ENCODE measurements around the gene ADSS1. TPM values are rescaled to one million over a fixed set of nuclear protein-coding genes. Genes with fewer than 3 reads are reported as not detected.

The ADSS1 gene
- total RNA-seq, 1 experiment from 2014 or later = 0.34 TPM

GRCh38 chr14:104753528-104754212 lies 29.6 kb downstream of the ADSS1 start:
- Histone ChIP-seq H3K27ac (peak overlapping the region; percentile 67), H3K36me3 (peaks cover 52% of the 10 kb centered on the region), H3K27me3 (replicated peaks) (no peaks in the 10 kb centered on the region), H3K4me1 (replicated peaks) (peaks cover 14% of the 10 kb centered on the region), H3K9me3 (replicated peaks) (peaks cover 5% of the 10 kb centered on the region), H3K4me3 (peak overlapping the region; percentile 88)
- no peak for DNase-seq (ENCODE audit: low read depth in 1 of 2, low spot score in 2 of 2)

GRCh38 chr14:104754213-104754851 lies 30.3 kb downstream of the ADSS1 start:
- Histone ChIP-seq H3K4me3 (peak overlapping the region; percentile 88), H3K27ac (no peak overlapping the region), H3K4me1 (replicated peaks) (peaks cover 14% of the 10 kb centered on the region), H3K36me3 (peaks cover 59% of the 10 kb centered on the region), H3K9me3 (replicated peaks) (peaks cover 5% of the 10 kb centered on the region), H3K27me3 (replicated peaks) (no peaks in the 10 kb centered on the region)
- DNase-seq (ENCODE audit: low read depth in 1 of 2, low spot score in 2 of 2) = no peak

GRCh38 chr14:104755621-104756020 lies 31.6 kb downstream of the ADSS1 start:
- peaks cover 5% of the 10 kb centered on the region for H3K9me3 ChIP-seq (replicated peaks)
- no peaks in the 10 kb centered on the region for H3K27me3 ChIP-seq (replicated peaks)
- no peak overlapping the region for H3K27ac ChIP-seq
- no peak for DNase-seq (ENCODE audit: low read depth in 1 of 2, low spot score in 2 of 2)
- peaks cover 65% of the 10 kb centered on the region for H3K36me3 ChIP-seq
- H3K4me3 ChIP-seq = no peak overlapping the region
- peaks cover 14% of the 10 kb centered on the region for H3K4me1 ChIP-seq (replicated peaks)

GRCh38 chr14:104756477-104757237 lies 32.6 kb downstream of the ADSS1 start:
- H3K36me3 ChIP-seq = peaks cover 69% of the 10 kb centered on the region
- H3K27me3 ChIP-seq (replicated peaks) = no peaks in the 10 kb centered on the region
- no peak for DNase-seq (ENCODE audit: low read depth in 1 of 2, low spot score in 2 of 2)
- H3K9me3 ChIP-seq (replicated peaks) = peaks cover 5% of the 10 kb centered on the region
- no peak overlapping the region for H3K27ac ChIP-seq
- H3K4me1 ChIP-seq (replicated peaks) = peaks cover 14% of the 10 kb centered on the region
- H3K4me3 ChIP-seq = no peak overlapping the region

GRCh38 chr14:104757238-104757585 lies 33.2 kb downstream of the ADSS1 start:
- H3K9me3 ChIP-seq (replicated peaks) = peaks cover under 1% of the 10 kb centered on the region
- no peak for DNase-seq (ENCODE audit: low read depth in 1 of 2, low spot score in 2 of 2)
- no peaks in the 10 kb centered on the region for H3K27me3 ChIP-seq (replicated peaks)
- peaks cover 74% of the 10 kb centered on the region for H3K36me3 ChIP-seq
- peaks cover 9% of the 10 kb centered on the region for H3K4me1 ChIP-seq (replicated peaks)
- H3K4me3 ChIP-seq = no peak overlapping the region
- H3K27ac ChIP-seq = no peak overlapping the region

- peaks cover 7% of the 10 kb centered on the region for H3K4me1 ChIP-seq (replicated peaks)
- no peaks in the 10 kb centered on the region for H3K9me3 ChIP-seq (replicated peaks)
- H3K4me3 ChIP-seq = no peak overlapping the region
- no peaks in the 10 kb centered on the region for H3K27me3 ChIP-seq (replicated peaks)
- H3K27ac ChIP-seq = no peak overlapping the region
- no peak for DNase-seq (ENCODE audit: low read depth in 1 of 2, low spot score in 2 of 2)
- H3K36me3 ChIP-seq = peaks cover 78% of the 10 kb centered on the region
Observed at GRCh38 chr14:104757681-104758392, 33.8 kb downstream of the ADSS1 start.

- Histone ChIP-seq H3K4me3 (no peak overlapping the region), H3K9me3 (replicated peaks) (no peaks in the 10 kb centered on the region), H3K27ac (no peak overlapping the region), H3K36me3 (peaks cover 68% of the 10 kb centered on the region), H3K4me1 (replicated peaks) (peaks cover 3% of the 10 kb centered on the region), H3K27me3 (replicated peaks) (no peaks in the 10 kb centered on the region)
- DNase-seq (ENCODE audit: low read depth in 1 of 2, low spot score in 2 of 2) = no peak
Observed at GRCh38 chr14:104758981-104759969, 35.2 kb downstream of the ADSS1 start.

GRCh38 chr14:104765517-104765916 lies 41.5 kb downstream of the ADSS1 start:
- H3K27me3 ChIP-seq (replicated peaks) = no peaks in the 10 kb centered on the region
- DNase-seq (ENCODE audit: low read depth in 1 of 2, low spot score in 2 of 2) = no peak
- no peak overlapping the region for H3K27ac ChIP-seq
- H3K9me3 ChIP-seq (replicated peaks) = no peaks in the 10 kb centered on the region
- peaks cover 31% of the 10 kb centered on the region for H3K36me3 ChIP-seq
- H3K4me3 ChIP-seq = no peak overlapping the region
- H3K4me1 ChIP-seq (replicated peaks) = peaks cover 7% of the 10 kb centered on the region

- DNase-seq (ENCODE audit: low read depth in 1 of 2, low spot score in 2 of 2) = no peak
- peaks cover 38% of the 10 kb centered on the region for H3K36me3 ChIP-seq
- H3K4me1 ChIP-seq (replicated peaks) = peaks cover 7% of the 10 kb centered on the region
- H3K27me3 ChIP-seq (replicated peaks) = no peaks in the 10 kb centered on the region
- peaks cover 3% of the 10 kb centered on the region; the same call in 1 of the 2 replicates for H3K9me3 ChIP-seq (replicated peaks)
- H3K27ac ChIP-seq = no peak overlapping the region
- no peak overlapping the region for H3K4me3 ChIP-seq
Observed at GRCh38 chr14:104766256-104766862, 42.3 kb downstream of the ADSS1 start.

- Histone ChIP-seq H3K4me1 (replicated peaks) (peaks cover 7% of the 10 kb centered on the region), H3K4me3 (no peak overlapping the region), H3K27me3 (replicated peaks) (no peaks in the 10 kb centered on the region), H3K27ac (no peak overlapping the region), H3K9me3 (replicated peaks) (peaks cover 4% of the 10 kb centered on the region), H3K36me3 (peaks cover 38% of the 10 kb centered on the region)
- DNase-seq (ENCODE audit: low read depth in 1 of 2, low spot score in 2 of 2) = no peak
Observed at GRCh38 chr14:104766863-104767633, 43.0 kb downstream of the ADSS1 start.

GRCh38 chr14:104767634-104767918 lies 43.5 kb downstream of the ADSS1 start:
- H3K36me3 ChIP-seq = peaks cover 38% of the 10 kb centered on the region
- peaks cover 7% of the 10 kb centered on the region for H3K4me1 ChIP-seq (replicated peaks)
- no peak overlapping the region for H3K4me3 ChIP-seq
- peaks cover 4% of the 10 kb centered on the region for H3K9me3 ChIP-seq (replicated peaks)
- no peak overlapping the region for H3K27ac ChIP-seq
- DNase-seq (ENCODE audit: low read depth in 1 of 2, low spot score in 2 of 2) = no peak
- no peaks in the 10 kb centered on the region for H3K27me3 ChIP-seq (replicated peaks)
